SK-MEL-5 (cell line): Measurements from ENCODE around the gene C4orf50. TPM values are rescaled to one million over a fixed set of nuclear protein-coding genes. Genes with fewer than 3 reads are reported as not detected.

Experiments
- DNase-seq: peaks from one replicate; pipeline ENCODE4 v3.0.0-alpha.2; 2016; ENCODE audit warnings: low read depth, low spot score
- in situ Hi-C: cut with HindIII; loops from 2 replicates; pipeline ENCODE4 v1.10.0; 2016; ENCODE audit warnings: low sequenced_read_pairs, high pct_unique_total_duplicates, low pct_unique_long_range_greater_than_20kb
- polyA plus RNA-seq, 2 experiments: library from polyadenylated mRNA; depleted of rRNA; stranded (reverse); fragments of >200 nt; gene quantifications; 2 replicates each; pipeline ENCODE4 v1.2.3, GENCODE V29; 2015
- total RNA-seq: library from RNA; depleted of rRNA; stranded (reverse); fragments of >200 nt; shearing (Covaris generic); gene quantifications from 2 replicates; pipeline ENCODE4 v1.2.3, GENCODE V29; 2014; rRNA removed

Gene C4orf50
- total RNA-seq = 0.03 TPM in 2 replicates
- 0.02 TPM in 1 of 2 replicates, not detected in the other for polyA plus RNA-seq (2015; cell fraction: cytosol; rRNA removed)
- polyA plus RNA-seq (2015; cell fraction: nucleus; rRNA removed) = not detected in 2 replicates

- in situ Hi-C loops = no loop called here
- no peak for DNase-seq
Measured at GRCh38 chr4:6018331-6018730, at the start of gene C4orf50. C4orf50 (minus strand) TSS chr4:6018431.

GRCh38 chr4:6065934-6066590 is 47.8 kb upstream of the C4orf50 start:
- no peak for DNase-seq
- in situ Hi-C loops = no loop called here

- in situ Hi-C loops = no loop called here
- DNase-seq = no peak
Measured at GRCh38 chr4:6065166-6065565, 46.9 kb upstream of the C4orf50 start.

GRCh38 chr4:6064383-6064782 is 46.2 kb upstream of the C4orf50 start:
- no peak for DNase-seq
- in situ Hi-C loops = no loop called here

- DNase-seq = no peak
- in situ Hi-C loops = no loop called here
Measured at GRCh38 chr4:6063684-6064083, 45.5 kb upstream of the C4orf50 start.

- no peak for DNase-seq
- in situ Hi-C loops = no loop called here
Measured at GRCh38 chr4:6062133-6062532, 43.9 kb upstream of the C4orf50 start.

- in situ Hi-C loops = no loop called here
Measured at GRCh38 chr4:6059375-6059805, 41.2 kb upstream of the C4orf50 start.

GRCh38 chr4:6058531-6059374 is 40.5 kb upstream of the C4orf50 start:
- in situ Hi-C loops = no loop called here
- DNase-seq = no peak

More at GRCh38 chr4:6059375-6059805, 41.2 kb upstream of the C4orf50 start:
- no peak for DNase-seq

GRCh38 chr4:6056976-6057766 is 38.9 kb upstream of the C4orf50 start:
- in situ Hi-C loops = no loop called here
- no peak for DNase-seq

GRCh38 chr4:6055436-6055835 is 37.2 kb upstream of the C4orf50 start:
- in situ Hi-C loops = no loop called here
- DNase-seq = no peak

GRCh38 chr4:6055030-6055429 is 36.8 kb upstream of the C4orf50 start:
- in situ Hi-C loops = no loop called here
- DNase-seq = no peak

GRCh38 chr4:6054162-6054922 is 36.1 kb upstream of the C4orf50 start:
- in situ Hi-C loops = no loop called here
- DNase-seq = no peak

GRCh38 chr4:6052679-6053078 is 34.4 kb upstream of the C4orf50 start:
- DNase-seq = no peak
- in situ Hi-C loops = no loop called here

- in situ Hi-C loops = no loop called here
- DNase-seq = no peak
Measured at GRCh38 chr4:6050551-6050950, 32.3 kb upstream of the C4orf50 start.

GRCh38 chr4:6049985-6050384 is 31.8 kb upstream of the C4orf50 start:
- no peak for DNase-seq
- in situ Hi-C loops = no loop called here

GRCh38 chr4:6049278-6049677 is 31.0 kb upstream of the C4orf50 start:
- no peak for DNase-seq
- in situ Hi-C loops = no loop called here

- DNase-seq = no peak
- in situ Hi-C loops = no loop called here
Measured at GRCh38 chr4:6048537-6048936, 30.3 kb upstream of the C4orf50 start.
